DND-41 (cell line): ENCODE results near the gene SNTG2.

Experiments
- EZH2 ChIP-seq: IDR thresholded peaks from 3 replicates; pipeline ENCODE4 v1.6.1; 2012; ENCODE audit warnings: borderline replicate concordance, low read depth, mild to moderate bottlenecking, moderate library complexity, low read length, inconsistent platforms; ENCODE audit not compliant: severe bottlenecking
- TF ChIP-seq, protein P1 (sequence below): IDR thresholded peaks from 2 replicates; pipeline ENCODE4 v1.5.1; 2012; ENCODE audit warnings: borderline replicate concordance, low read length, moderate library complexity, mild to moderate bottlenecking; ENCODE audit not compliant: poor library complexity, severe bottlenecking; ENCODE audit errors: extremely low read depth

DNA sequence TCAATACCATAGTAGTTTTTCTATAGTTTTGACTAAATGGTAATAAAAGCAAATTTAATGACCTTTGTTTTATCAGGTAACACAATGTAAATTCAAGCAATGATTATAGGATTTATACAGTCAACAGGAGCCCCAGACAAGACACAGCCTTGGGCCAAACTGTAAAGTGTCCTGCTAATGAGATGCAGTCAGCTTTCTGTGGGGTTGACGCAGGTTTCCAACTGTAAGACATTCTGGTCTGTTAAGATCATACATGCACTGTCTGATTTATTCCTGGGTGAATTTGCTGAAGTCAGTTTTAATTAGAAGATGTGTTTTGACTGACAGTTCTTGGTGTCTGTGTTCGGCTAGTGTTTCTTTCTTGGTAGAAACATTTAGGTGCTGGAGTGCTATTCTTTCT, 180.3 kb downstream of the SNTG2 start:
- TF ChIP-seq, protein P1, sequence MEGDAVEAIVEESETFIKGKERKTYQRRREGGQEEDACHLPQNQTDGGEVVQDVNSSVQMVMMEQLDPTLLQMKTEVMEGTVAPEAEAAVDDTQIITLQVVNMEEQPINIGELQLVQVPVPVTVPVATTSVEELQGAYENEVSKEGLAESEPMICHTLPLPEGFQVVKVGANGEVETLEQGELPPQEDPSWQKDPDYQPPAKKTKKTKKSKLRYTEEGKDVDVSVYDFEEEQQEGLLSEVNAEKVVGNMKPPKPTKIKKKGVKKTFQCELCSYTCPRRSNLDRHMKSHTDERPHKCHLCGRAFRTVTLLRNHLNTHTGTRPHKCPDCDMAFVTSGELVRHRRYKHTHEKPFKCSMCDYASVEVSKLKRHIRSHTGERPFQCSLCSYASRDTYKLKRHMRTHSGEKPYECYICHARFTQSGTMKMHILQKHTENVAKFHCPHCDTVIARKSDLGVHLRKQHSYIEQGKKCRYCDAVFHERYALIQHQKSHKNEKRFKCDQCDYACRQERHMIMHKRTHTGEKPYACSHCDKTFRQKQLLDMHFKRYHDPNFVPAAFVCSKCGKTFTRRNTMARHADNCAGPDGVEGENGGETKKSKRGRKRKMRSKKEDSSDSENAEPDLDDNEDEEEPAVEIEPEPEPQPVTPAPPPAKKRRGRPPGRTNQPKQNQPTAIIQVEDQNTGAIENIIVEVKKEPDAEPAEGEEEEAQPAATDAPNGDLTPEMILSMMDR, result no peak
- TF ChIP-seq EZH2, result no peak
